Thoracic aorta (tissue), 2 donors: ENCODE results near the gene CDC42SE2. TPM values are rescaled to one million over a fixed set of nuclear protein-coding genes. Genes with fewer than 3 reads are reported as not detected.

Experiments
- ATAC-seq: fragments of 150-250 bp; one replicate; pipeline ENCODE4 v1.8.0; 2017; ENCODE audit warnings: low read depth; ENCODE audit not compliant: insufficient number of reproducible peaks, low FRiP score
- DNase-seq: peaks from one replicate; pipeline ENCODE4 v3.0.0-alpha.2; 2020; ENCODE audit warnings: low spot score
- H3K27ac ChIP-seq, 2 donors: fragments of 200-600 bp; sonication (generic); 1 replicate in 1 of 2; 2 replicates in 1 of 2; pipeline ENCODE4 v1.5.1; 2016; ENCODE audit warnings: mild to moderate bottlenecking in 2 of 2, moderate library complexity in 2 of 2
- H3K27me3 ChIP-seq: fragments of 200-600 bp; sonication (generic); replicated peaks from 2 replicates; pipeline ENCODE4 v1.6.0; 2016; ENCODE audit warnings: mild to moderate bottlenecking; ENCODE audit not compliant: insufficient read depth
- H3K36me3 ChIP-seq: fragments of 200-600 bp; sonication (generic); one replicate; pipeline ENCODE4 v1.5.1; 2016
- H3K4me1 ChIP-seq, 2 donors: fragments of 200-600 bp; sonication (generic); 1 replicate in 1 of 2; 2 replicates in 1 of 2; pipeline versions ENCODE4 v1.5.1 to v1.6.0; 2016; ENCODE audit warnings: low read depth in 2 of 2, mild to moderate bottlenecking in 1 of 2; ENCODE audit not compliant: control insufficient read depth in 1 of 2
- H3K4me3 ChIP-seq: fragments of 200-600 bp; sonication (generic); 2 replicates; pipeline ENCODE4 v1.5.1; 2016; ENCODE audit warnings: mild to moderate bottlenecking
- H3K9me3 ChIP-seq: fragments of 200-600 bp; sonication (generic); 2 replicates; pipeline ENCODE4 v1.5.1; 2016
- CTCF ChIP-seq: fragments of 200-600 bp; sonication (generic); IDR thresholded peaks from one replicate; pipeline ENCODE4 v1.5.1; 2019; ENCODE audit warnings: antibody characterized with exemption
- total RNA-seq, 2 donors: library from RNA; depleted of rRNA; stranded (reverse); fragments of >200 nt; gene quantifications; one replicate each; pipeline versions ENCODE4 v1.1.0 to v1.2.3, GENCODE V29; 2016

CDC42SE2 gene
- total RNA-seq, 2 donors from 2014 or later = 20.3 to 38.0 TPM

GRCh38 chr5:131289738-131290137 is 25.9 kb downstream of the CDC42SE2 start:
- Histone ChIP-seq H3K4me3 (no peak overlapping the region), H3K27ac (no peak overlapping the region), H3K4me1 (no peaks in the 10 kb centered on the region), H3K27me3 (no peaks in the 10 kb centered on the region), H3K9me3 (no peaks in the 10 kb centered on the region), H3K36me3 (no peaks in the 10 kb centered on the region)
- TF ChIP-seq CTCF = no peak
- ATAC-seq (no peak), DNase-seq (no peak)

- TF ChIP-seq CTCF = no peak
- H3K36me3 ChIP-seq = no peaks in the 10 kb centered on the region
- no peak for ATAC-seq
- H3K4me1 ChIP-seq = no peaks in the 10 kb centered on the region
- no peak overlapping the region for H3K27ac ChIP-seq
- no peak overlapping the region for H3K4me3 ChIP-seq
- no peaks in the 10 kb centered on the region for H3K27me3 ChIP-seq
- no peaks in the 10 kb centered on the region for H3K9me3 ChIP-seq
- no peak for DNase-seq
These were observed 32.4 kb downstream of the CDC42SE2 start for GRCh38 chr5:131296213-131296672.

GRCh38 chr5:131297886-131298285 is 34.0 kb downstream of the CDC42SE2 start:
- TF ChIP-seq CTCF = no peak
- no peaks in the 10 kb centered on the region for H3K4me1 ChIP-seq
- H3K36me3 ChIP-seq = no peaks in the 10 kb centered on the region
- no peaks in the 10 kb centered on the region for H3K27me3 ChIP-seq
- no peaks in the 10 kb centered on the region for H3K9me3 ChIP-seq
- H3K27ac ChIP-seq = no peak overlapping the region
- no peak overlapping the region for H3K4me3 ChIP-seq
- no peak for ATAC-seq
- no peak for DNase-seq

- TF ChIP-seq CTCF = no peak
- Histone ChIP-seq H3K9me3 (no peaks in the 10 kb centered on the region), H3K27me3 (no peaks in the 10 kb centered on the region), H3K36me3 (no peaks in the 10 kb centered on the region), H3K27ac (no peak overlapping the region), H3K4me1 (peaks cover 9% of the 10 kb centered on the region in 2 donors), H3K4me3 (no peak overlapping the region)
- ATAC-seq (no peak), DNase-seq (no peak)
These were observed 35.6 kb downstream of the CDC42SE2 start for GRCh38 chr5:131299465-131299864.

GRCh38 chr5:131302506-131302905 is 38.7 kb downstream of the CDC42SE2 start:
- Histone ChIP-seq H3K36me3 (no peaks in the 10 kb centered on the region), H3K27ac (no peak overlapping the region), H3K9me3 (no peaks in the 10 kb centered on the region), H3K4me3 (no peak overlapping the region), H3K4me1 (peaks cover 11 to 12% of the 10 kb centered on the region in 2 donors), H3K27me3 (no peaks in the 10 kb centered on the region)
- no peak for TF ChIP-seq CTCF
- ATAC-seq (no peak), DNase-seq (no peak)
